GM10266 (cell line): ENCODE results near the gene DUSP5.

Experiments
- DNase-seq: peaks from one replicate; pipeline ENCODE4 v3.0.0; 2012; ENCODE audit errors: extremely low spot score
- TF ChIP-seq, protein P1 (sequence below): IDR thresholded peaks from 2 replicates; pipeline ENCODE4 v1.5.1; 2012; ENCODE audit warnings: mild to moderate bottlenecking, low read depth; ENCODE audit not compliant: control insufficient read depth, insufficient read depth; ENCODE audit errors: missing control alignments

The DUSP5 gene

DNA sequence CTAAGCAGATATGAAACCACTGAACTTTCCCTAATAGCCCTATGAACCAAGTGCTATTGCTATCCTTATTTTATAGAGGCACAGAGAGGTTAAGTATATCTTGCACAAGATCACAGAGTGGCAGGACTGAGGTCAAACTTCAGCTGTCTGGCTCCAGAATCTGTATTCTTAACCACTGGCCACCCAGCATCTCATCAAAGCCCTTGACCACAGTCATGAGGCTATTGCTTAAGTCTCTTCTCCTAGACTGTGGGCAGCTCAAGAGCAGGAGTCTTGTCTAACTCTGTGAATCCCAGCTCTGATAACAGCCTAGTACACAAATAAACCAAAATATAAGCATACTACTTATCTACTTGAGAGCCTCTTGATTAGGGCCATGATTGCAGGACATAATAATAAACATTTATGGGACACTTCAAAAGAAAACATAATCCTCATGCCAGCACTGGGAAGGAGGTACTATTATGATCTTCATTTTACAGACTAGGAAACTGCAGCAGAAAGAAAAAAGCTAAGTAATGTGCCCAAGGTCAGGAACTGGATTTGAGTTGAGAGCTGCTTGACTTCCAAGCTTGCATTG, 47.3 kb downstream of the DUSP5 start:
- TF ChIP-seq, protein P1, sequence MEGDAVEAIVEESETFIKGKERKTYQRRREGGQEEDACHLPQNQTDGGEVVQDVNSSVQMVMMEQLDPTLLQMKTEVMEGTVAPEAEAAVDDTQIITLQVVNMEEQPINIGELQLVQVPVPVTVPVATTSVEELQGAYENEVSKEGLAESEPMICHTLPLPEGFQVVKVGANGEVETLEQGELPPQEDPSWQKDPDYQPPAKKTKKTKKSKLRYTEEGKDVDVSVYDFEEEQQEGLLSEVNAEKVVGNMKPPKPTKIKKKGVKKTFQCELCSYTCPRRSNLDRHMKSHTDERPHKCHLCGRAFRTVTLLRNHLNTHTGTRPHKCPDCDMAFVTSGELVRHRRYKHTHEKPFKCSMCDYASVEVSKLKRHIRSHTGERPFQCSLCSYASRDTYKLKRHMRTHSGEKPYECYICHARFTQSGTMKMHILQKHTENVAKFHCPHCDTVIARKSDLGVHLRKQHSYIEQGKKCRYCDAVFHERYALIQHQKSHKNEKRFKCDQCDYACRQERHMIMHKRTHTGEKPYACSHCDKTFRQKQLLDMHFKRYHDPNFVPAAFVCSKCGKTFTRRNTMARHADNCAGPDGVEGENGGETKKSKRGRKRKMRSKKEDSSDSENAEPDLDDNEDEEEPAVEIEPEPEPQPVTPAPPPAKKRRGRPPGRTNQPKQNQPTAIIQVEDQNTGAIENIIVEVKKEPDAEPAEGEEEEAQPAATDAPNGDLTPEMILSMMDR = no peak
- DNase-seq = no peak

DNA sequence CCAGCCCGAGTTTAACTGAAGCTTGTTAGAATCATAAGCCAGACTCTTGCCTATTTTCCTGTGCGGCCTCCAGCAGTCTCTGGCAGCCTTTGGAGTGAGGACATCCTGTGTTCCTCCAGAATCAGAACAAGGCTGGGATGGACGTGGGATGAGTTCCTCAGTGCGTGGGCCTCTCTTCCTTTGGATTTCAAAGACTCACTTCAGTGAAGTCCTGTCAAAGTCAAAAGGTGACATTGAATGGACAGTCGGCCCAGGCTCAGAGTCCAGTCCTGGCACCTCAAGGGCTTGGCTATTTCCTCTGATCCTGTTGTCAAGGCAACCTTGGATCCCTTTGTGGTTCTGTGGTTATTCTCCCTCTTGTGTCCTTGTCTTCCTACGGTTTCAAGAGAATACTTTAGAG, 48.4 kb downstream of the DUSP5 start:
- TF ChIP-seq, protein P1 = no peak
- no peak for DNase-seq

DNA sequence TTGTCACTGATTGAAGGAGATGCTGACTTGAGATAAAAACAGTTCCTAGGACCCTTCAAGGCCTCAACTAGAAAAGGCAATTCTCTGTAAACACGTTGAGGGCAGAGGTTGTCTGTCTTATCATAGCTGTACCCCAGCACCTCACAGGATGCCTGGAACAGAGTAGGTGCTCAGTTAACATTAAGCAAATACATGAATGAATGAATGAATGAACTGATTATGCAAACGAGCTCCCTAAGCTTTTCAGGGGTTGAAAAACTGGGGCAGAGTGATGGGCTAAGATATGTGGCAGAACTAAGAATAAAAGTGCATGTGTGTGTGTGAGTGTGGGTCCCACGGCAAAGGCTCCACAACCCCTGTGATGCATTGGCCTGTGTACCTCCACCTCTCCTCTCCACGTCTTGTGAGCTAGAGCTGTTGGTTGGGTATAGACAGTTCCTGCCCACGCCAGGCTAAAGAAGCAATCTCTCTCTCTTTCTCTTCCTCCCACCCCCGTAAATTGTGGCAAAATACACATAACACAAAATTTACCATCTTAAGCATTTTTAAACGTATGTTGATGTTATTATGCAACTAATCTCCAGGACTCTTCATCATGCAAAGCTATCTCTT, 48.9 kb downstream of the DUSP5 start:
- TF ChIP-seq, protein P1 = no peak
- DNase-seq = no peak

DNA sequence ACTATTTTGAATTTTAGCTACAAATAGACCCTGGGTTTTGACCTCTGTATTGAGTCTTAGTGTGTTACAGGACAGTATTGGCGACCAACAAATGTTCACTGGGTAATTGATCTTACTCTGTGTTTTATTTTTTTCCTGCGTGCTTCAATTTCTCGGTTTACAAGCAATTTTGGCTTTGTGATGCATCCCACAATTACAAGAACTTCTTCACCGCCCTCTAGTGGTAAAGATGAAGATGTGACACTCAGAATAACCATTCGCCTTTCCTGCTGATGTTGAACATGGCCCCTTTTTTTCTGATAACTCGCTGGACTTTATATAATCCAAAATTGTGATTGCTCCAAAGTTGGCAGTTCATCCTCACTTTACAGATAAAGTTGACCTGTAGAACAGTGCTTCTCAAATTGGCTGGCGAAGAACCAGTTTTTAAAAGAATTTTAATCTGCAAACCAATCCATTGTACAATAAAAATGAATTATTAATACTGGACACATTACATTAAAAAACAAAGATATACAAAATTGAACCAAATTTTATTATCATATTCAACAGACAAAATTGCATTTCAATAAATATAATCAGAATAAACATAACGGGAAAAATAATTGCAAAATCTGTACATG, 49.5 kb downstream of the DUSP5 start:
- DNase-seq = peak; percentile 63
- TF ChIP-seq, protein P1 = peak; percentile 83

DNA sequence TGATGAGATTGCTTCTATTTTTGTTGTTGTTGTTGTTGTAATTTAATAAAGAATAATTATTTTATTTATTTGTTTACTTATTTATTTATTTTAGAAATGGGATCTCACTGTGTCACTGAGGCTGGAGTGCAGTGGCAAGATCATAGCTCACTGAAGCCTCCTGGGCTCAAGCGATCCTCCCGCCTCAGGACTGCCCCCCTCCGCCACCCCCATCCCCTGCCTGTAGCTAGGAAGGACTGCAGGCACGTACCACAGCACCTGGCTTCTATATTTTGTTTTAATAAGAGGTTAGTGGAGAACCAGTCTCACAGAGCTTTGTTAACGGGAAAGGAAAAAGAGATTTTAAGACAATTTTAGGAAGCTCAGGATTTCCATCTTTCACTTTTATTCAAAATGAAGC, 50.3 kb downstream of the DUSP5 start:
- TF ChIP-seq, protein P1 = no peak
- DNase-seq = no peak

DNA sequence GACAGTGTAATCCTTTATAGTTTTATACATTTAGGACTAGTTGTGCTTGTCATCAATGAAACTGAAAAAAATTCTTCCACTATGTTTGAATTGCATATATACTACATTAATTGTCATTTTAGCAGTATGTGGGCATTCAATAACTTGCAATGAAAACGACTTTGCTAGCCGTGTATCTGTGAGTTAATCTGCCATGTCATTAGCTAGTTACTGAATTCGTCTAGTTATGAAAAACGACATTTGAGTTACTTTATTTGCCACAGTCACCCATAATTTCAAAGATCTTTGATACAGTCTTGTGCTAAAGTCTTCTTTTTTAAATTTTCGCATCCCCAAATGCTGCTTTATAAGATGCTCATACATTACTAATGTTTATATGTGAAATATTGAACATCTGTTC, 51.5 kb downstream of the DUSP5 start:
- DNase-seq = no peak
- TF ChIP-seq, protein P1 = no peak

DNA sequence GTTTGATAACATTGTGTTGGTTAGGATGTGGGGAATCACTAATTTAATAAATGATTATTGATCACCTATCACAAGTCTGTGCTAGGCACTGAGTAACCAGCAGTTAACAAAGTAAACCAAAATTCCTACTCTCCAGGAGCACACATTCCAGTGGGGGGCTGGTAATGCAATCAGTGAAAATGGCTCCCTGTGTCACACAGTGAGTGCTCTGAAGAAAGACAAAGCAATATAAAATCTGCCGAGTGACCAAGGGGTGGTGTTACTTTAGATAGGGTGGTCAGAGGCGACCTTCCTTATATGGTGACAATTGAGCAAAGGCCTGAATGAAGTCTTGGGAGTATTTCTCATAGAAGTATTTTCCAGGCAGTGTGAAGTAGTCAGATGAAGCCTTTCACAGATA, 56.2 kb downstream of the DUSP5 start:
- no peak for DNase-seq
- TF ChIP-seq, protein P1 = no peak
